ENCODE measurements around the gene RCCD1.

RCCD1 gene

GRCh38 chr15:90953947-90954711, 555 bp upstream of the RCCD1 start:
- Histone ChIP-seq H3K36me3 (ENCODE audit: low read depth) (peaks cover 44% of the 10 kb centered on the region), H3K4me3 (ENCODE audit: severe bottlenecking) (no peak overlapping the region), H3K4me1 (ENCODE audit: insufficient read depth, poor library complexity, severe bottlenecking) (peaks cover 12% of the 10 kb centered on the region), H3K27ac (ENCODE audit: poor library complexity, severe bottlenecking) (peak overlapping the region; percentile 76), H3K9me3 (ENCODE audit: severe bottlenecking) (no peaks in the 10 kb centered on the region), H3K27me3 (ENCODE audit: insufficient read depth, poor library complexity, severe bottlenecking) (no peaks in the 10 kb centered on the region)
- TF ChIP-seq, protein P1, sequence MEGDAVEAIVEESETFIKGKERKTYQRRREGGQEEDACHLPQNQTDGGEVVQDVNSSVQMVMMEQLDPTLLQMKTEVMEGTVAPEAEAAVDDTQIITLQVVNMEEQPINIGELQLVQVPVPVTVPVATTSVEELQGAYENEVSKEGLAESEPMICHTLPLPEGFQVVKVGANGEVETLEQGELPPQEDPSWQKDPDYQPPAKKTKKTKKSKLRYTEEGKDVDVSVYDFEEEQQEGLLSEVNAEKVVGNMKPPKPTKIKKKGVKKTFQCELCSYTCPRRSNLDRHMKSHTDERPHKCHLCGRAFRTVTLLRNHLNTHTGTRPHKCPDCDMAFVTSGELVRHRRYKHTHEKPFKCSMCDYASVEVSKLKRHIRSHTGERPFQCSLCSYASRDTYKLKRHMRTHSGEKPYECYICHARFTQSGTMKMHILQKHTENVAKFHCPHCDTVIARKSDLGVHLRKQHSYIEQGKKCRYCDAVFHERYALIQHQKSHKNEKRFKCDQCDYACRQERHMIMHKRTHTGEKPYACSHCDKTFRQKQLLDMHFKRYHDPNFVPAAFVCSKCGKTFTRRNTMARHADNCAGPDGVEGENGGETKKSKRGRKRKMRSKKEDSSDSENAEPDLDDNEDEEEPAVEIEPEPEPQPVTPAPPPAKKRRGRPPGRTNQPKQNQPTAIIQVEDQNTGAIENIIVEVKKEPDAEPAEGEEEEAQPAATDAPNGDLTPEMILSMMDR (IDR thresholded peaks at IDR 0.05; ENCODE audit: poor library complexity, severe bottlenecking): no peak
- ATAC-seq (ENCODE audit: low read depth): no peak
- no peak for DNase-seq (ENCODE audit: low spot score)

GRCh38 chr15:90955624-90956273, 1.1 kb downstream of the RCCD1 start:
- DNase-seq (ENCODE audit: low spot score): no peak
- ATAC-seq (ENCODE audit: low read depth): no peak
- Histone ChIP-seq H3K36me3 (ENCODE audit: low read depth) (peaks cover 43% of the 10 kb centered on the region), H3K4me3 (ENCODE audit: severe bottlenecking) (peak overlapping the region; percentile 56), H3K9me3 (ENCODE audit: severe bottlenecking) (no peaks in the 10 kb centered on the region), H3K27ac (ENCODE audit: poor library complexity, severe bottlenecking) (peak overlapping the region; percentile 76), H3K4me1 (ENCODE audit: insufficient read depth, poor library complexity, severe bottlenecking) (peaks cover 5% of the 10 kb centered on the region), H3K27me3 (ENCODE audit: insufficient read depth, poor library complexity, severe bottlenecking) (no peaks in the 10 kb centered on the region)
- TF ChIP-seq, protein P1 (IDR thresholded peaks at IDR 0.05; ENCODE audit: poor library complexity, severe bottlenecking): no peak

- peaks cover 43% of the 10 kb centered on the region for H3K36me3 ChIP-seq (ENCODE audit: low read depth)
Measured at GRCh38 chr15:90956274-90957030, 1.8 kb downstream of the RCCD1 start.

GRCh38 chr15:90957031-90957790, 2.5 kb downstream of the RCCD1 start:
- Histone ChIP-seq H3K27ac (ENCODE audit: poor library complexity, severe bottlenecking) (peak overlapping the region; percentile 76), H3K4me3 (ENCODE audit: severe bottlenecking) (peak overlapping the region; percentile 56), H3K9me3 (ENCODE audit: severe bottlenecking) (no peaks in the 10 kb centered on the region), H3K36me3 (ENCODE audit: low read depth) (peaks cover 44% of the 10 kb centered on the region), H3K27me3 (ENCODE audit: insufficient read depth, poor library complexity, severe bottlenecking) (no peaks in the 10 kb centered on the region), H3K4me1 (ENCODE audit: insufficient read depth, poor library complexity, severe bottlenecking) (peaks cover 5% of the 10 kb centered on the region)
- ATAC-seq (ENCODE audit: low read depth): peak; percentile 5
- DNase-seq (ENCODE audit: low spot score): no peak
- TF ChIP-seq, protein P1 (IDR thresholded peaks at IDR 0.05; ENCODE audit: poor library complexity, severe bottlenecking): no peak

More at GRCh38 chr15:90956274-90957030, 1.8 kb downstream of the RCCD1 start:
- DNase-seq (ENCODE audit: low spot score) (no peak), ATAC-seq (ENCODE audit: low read depth) (peak; percentile 35)
- Histone ChIP-seq H3K4me3 (ENCODE audit: severe bottlenecking) (peak overlapping the region; percentile 56), H3K27ac (ENCODE audit: poor library complexity, severe bottlenecking) (peak overlapping the region; percentile 76), H3K27me3 (ENCODE audit: insufficient read depth, poor library complexity, severe bottlenecking) (no peaks in the 10 kb centered on the region), H3K4me1 (ENCODE audit: insufficient read depth, poor library complexity, severe bottlenecking) (peaks cover 5% of the 10 kb centered on the region), H3K9me3 (ENCODE audit: severe bottlenecking) (no peaks in the 10 kb centered on the region)
- TF ChIP-seq, protein P1 (IDR thresholded peaks at IDR 0.05; ENCODE audit: poor library complexity, severe bottlenecking): peak; percentile 100
